GM18867 (cell line): ENCODE data around the gene GRIP1.

Source experiments
- ATAC-seq: cut with Tn5 transposase; IDR thresholded peaks from one replicate; pipeline ENCODE4 v1.9.1; 2021; ENCODE audit warnings: mild to moderate bottlenecking, moderate library complexity; ENCODE audit not compliant: unreplicated experiment

Gene GRIP1

GRCh38 chr12:66345212-66345611 is 333.7 kb downstream of the GRIP1 start:
- ATAC-seq = no peak

GRCh38 chr12:66341126-66341525 is 337.8 kb downstream of the GRIP1 start:
- no peak for ATAC-seq

DNA sequence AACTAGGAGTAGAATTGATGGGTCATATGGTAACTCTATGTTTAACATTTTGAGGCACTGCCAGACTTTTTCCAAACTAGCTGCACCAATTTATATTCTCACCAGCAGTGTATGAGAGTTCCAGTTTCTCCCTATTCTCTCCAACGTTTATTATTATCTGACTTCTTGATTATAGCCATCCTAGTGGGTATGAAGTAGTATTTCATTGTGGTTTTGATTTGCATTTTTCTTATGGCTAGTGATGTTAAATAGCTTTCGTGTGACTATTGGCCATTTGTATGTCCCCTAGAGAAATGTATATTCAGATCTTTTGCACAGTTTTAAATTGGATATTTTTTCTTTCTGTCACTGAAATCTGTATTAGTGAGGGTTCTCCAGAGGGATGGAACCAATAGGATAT is 338.7 kb downstream of the GRIP1 start:
- ATAC-seq = no peak

DNA sequence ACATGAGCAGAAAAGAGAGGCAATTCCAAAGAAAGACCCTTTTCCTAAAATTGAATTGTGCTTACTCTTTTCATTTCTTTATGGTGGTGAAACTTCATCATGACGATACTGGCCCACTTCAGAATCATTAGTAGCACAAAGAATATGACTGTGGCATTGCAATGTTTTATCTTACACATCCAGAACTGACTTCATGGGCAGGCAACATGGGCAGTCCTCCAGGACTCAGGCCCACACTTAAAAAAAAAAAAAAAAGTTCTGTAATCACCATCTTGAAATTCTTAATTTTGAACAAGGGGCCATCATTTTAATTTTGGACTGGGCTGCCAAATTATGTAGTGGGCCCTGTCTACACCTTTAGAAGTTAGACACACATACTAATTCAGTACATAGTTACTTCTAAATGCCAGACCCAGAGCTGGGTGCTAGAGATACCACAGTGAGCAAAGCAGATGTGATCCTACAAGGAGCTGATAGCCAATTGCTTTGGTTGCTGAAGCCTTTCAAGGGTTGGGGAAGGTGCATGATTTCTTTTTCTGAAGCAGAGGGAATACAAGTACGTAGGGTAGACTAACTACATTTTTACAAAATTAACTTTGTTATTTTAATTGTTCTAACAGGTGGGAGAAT is 341.4 kb downstream of the GRIP1 start:
- no peak for ATAC-seq

GRCh38 chr12:66335746-66336145 is 343.1 kb downstream of the GRIP1 start:
- no peak for ATAC-seq

GRCh38 chr12:66331814-66332213 is 347.1 kb downstream of the GRIP1 start:
- no peak for ATAC-seq

GRCh38 chr12:66331016-66331415 is 347.9 kb downstream of the GRIP1 start:
- ATAC-seq = no peak

DNA sequence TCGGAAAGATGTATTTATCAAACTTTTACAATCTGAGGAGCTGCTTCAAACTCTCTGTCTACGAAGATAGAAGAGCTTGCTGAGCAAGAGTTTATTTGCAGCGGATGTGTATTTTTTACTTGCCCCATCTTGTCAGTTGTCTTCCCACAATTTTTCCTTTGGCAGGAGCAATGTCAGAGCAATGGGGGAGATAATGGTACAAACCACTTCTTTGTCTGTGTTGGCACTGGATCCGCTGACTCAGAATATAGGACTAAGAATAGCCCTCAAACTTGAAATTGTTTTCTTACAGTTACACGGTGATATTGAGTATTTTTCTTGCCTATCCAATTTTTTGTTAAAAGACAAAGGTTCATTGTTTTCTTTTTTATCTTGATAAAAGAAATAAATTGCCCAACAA is 348.9 kb downstream of the GRIP1 start:
- ATAC-seq = no peak

- no peak for ATAC-seq
Observed at GRCh38 chr12:66323017-66323416, 355.9 kb downstream of the GRIP1 start.

DNA sequence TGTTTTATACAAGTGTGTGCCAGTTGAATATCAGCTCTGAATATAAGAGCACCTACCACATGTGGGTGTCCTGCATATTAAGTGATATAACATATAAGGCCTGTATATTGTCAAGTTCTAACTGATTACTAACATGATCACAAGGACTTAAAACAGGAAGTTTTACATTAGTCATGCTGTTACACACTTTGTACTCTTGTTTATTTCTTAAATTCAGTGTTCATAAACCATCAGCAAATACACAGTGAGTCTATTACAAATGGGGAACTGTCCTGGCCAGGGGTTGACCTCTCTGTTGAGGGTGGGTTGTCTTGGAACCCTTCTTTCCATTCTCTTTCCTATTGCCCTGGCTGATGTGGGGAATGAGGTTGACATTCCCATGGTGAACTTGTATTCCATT is 357.4 kb downstream of the GRIP1 start:
- no peak for ATAC-seq

DNA sequence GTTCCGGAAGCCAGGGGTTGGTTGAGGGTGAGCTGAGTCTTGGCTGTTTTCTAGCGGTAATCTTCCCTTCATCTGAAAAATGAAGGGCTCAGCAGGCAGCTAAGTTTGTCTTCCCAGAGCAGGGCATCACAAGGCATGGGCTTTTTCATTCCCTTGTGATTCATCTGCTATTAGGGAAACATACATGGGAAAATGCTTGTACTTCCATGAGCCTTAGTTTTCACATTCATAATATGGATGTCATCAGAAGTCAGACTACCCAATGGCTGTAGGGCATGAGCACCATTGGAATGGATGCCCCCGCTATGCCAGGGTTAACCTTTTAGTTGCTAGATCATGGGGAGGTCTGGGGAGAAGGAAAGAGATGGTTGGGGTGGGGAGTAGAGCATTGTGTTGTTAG is 357.9 kb downstream of the GRIP1 start:
- ATAC-seq = no peak

DNA sequence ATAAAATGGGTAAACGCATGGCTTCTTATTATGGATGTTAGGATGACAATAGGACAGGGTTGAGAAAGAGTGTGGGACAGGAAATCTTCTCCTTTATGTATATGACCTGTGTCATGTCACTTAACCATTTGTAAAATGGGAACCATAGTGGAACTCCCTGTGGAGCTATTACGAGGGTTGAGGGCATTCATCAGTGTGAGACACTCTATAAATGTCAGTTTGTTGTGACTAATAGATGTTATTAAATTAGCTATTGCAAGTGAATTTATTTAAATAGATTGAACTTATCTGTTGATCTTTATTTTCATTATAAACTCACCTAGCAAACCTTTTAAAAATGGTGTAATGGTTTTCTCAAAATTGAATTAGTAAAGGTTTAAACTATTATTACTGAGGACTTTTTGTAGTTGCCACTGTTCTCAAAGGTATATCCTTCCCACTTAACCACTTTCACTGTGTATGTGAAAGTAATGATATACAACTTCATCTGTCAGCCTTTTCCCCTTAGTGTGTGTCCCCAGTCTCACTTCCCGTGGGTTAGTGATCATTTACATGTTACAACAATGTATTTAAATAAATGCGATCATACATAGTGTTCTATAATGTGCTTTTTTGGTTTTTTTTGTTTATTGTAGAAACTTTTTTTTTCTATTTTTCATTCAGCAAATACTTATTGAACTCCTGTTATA is 359.5 kb downstream of the GRIP1 start:
- no peak for ATAC-seq

GRCh38 chr12:66314278-66314677 is 364.6 kb downstream of the GRIP1 start:
- no peak for ATAC-seq

DNA sequence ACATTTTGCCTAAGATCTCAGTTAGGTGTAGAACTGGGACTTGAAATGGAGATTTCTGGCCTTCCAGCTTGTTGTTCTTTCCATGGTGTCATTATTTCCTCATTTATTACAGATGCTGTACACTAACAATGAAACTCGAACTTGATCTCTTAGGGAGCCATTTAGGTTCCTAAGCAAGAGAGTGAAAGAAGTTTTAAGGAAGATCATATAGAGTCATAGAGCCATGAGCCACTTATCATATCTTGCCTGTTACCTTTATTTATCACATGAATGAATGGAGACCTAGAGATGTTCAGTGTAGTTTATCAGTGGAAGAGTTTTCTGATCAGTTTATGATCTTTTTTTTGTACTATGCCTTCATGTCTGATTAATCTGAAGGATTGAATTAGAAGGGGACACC is 366.7 kb downstream of the GRIP1 start:
- ATAC-seq = no peak

GRCh38 chr12:66309606-66310005 is 369.3 kb downstream of the GRIP1 start:
- ATAC-seq = no peak

DNA sequence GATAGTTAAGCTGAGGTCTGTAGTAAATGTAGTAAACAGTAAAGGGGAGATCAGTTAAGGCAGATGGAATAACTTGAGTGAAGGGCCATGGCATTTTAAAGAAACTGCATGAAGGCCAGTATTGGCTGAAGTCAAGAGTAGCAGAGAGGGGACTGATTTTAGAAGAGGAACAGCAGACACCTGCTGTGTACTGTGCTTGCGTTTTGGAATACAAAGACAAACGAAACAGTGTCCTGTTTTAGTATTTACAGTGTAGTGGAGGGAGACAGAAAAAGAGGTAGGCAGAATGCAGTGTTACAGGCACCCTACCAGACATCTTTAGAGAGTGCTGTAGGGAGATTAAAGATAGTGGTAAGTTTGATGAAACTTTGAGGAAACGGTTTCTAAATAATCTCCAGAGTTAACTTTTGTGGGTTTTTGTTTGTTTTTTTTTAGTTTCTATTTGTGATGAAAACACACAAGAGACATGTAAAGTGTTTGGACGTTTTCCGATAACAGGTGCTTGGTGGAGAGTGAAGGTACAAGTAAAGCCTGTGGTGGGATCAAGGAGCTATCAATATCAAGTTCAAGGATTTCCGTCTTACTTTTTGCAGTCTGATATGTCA is 374.5 kb downstream of the GRIP1 start:
- ATAC-seq = no peak

DNA sequence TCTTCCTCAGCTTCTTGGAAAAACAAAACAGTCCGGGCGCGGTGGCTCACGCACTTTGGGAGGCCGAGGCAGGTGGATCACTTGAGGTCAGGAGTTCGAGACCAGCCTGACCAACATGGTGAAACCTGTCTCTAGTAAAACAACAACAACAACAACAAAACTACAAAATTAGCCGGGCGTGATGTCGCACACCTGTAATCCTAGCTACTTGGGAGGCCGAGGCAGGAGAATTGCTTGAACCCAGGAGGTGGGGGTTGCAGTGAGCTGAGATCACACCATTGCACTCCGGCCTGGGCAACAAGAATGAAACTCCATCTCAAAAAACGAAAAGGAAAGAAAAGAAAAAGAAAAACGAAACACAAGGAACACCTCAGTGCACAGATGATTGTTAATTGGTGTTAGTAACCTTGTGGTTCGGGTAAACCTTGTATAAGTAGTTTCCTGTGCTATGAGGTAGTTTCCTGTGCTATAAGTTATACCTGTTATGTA is 375.5 kb downstream of the GRIP1 start:
- ATAC-seq = peak; percentile 70

DNA sequence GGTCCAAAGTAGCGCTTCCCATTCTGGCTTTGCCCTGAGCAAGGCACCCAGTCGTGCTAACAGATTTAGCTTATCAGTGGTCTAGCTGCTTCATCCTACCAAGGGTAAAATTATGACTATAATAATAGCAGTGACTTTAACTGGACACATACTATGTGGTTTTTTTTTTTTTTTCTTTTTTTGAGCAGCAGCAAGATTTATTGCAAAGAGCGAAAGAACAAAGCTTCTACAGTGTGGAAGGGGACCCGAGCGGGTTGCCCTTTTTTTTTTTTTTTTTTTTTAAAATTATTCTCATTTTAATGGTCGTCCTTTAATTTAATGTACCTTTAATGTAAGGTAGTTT is 376.1 kb downstream of the GRIP1 start:
- peak; percentile 1 for ATAC-seq

DNA sequence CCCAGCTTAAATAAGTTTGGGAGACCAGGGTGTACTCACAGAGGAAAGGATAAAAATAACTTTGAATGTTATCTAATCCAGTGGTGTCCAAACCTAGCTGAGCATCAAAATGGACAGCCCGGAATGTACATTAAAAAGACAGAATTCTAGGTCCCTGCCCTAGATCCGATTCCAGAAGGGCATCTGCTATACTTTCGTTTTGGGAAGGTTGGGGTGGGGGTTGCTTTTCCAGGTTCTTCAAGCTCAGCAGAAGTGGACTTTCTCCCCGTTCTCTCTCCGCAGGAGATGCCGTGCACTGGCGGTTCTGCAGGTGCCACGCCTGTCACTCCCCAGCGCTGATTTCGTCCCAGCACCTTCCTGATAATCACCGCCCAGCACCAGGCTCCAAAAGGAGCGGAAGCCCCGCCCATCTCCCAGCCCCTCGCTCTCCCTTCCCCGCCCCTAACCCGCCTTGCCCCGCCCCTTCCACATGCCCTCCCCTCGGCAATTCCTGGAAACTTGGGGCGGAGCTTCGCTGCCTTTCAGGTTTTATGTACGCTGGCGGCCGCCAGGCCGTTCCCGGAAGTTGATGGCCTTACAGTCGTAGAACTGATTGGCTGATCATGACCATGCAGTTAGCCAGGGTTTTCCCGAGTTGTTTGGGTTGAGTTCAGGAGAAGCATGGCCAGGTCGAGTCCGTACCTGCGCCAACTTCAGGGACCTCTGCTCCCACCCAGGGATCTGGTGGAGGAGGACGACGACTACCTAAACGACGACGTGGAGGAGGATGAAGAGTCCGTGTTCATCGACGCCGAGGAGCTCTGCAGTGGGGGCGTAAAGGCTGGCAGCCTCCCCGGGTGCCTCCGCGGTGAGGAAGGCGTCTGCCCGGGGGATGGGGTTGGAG is 376.7 kb downstream of the GRIP1 start, which contains the start of gene HELB:
Gene HELB (plus strand): TSS at position 550 of the 883 bp plus-strand sequence. CDS start 111 bp downstream, at position 661.
- peak; percentile 86 for ATAC-seq

GRCh38 chr12:66297923-66298322 is 381.0 kb downstream of the GRIP1 start:
- no peak for ATAC-seq
